ENCODE data around the gene PMCH.

DNA sequence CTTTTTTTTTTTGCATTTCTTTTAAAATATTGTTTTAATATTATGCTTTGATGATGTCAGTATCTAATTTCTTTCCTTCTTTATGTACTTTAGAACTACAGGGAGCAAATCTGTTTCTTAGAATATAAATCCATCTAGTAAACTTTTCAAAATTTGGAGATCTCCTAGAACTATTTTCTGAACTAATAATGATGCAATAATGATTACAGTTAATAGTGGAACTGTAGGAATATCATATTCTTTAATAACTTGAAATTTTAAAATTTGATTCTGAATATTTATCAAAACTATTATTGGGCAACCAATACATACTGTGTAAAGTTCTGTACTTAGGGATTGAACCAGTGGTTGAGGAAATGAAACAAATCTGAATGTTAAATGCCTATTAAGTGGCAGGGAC is 23.1 kb upstream of the PMCH start:
- TF ChIP-seq, protein P1, sequence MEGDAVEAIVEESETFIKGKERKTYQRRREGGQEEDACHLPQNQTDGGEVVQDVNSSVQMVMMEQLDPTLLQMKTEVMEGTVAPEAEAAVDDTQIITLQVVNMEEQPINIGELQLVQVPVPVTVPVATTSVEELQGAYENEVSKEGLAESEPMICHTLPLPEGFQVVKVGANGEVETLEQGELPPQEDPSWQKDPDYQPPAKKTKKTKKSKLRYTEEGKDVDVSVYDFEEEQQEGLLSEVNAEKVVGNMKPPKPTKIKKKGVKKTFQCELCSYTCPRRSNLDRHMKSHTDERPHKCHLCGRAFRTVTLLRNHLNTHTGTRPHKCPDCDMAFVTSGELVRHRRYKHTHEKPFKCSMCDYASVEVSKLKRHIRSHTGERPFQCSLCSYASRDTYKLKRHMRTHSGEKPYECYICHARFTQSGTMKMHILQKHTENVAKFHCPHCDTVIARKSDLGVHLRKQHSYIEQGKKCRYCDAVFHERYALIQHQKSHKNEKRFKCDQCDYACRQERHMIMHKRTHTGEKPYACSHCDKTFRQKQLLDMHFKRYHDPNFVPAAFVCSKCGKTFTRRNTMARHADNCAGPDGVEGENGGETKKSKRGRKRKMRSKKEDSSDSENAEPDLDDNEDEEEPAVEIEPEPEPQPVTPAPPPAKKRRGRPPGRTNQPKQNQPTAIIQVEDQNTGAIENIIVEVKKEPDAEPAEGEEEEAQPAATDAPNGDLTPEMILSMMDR (IDR thresholded peaks at IDR 0.05 in 4 of 5, conservative IDR thresholded peaks at IDR 0.05 in 1 of 5), result no peak
- TF ChIP-seq POLR2A (IDR thresholded peaks at IDR 0.05), result no peak

All from gastrocnemius medialis (tissue), 4 donors.